ENCODE data around the gene PHACTR1.
A peak's percentile ranks its signal among the peaks of the same experiment; 100 is the strongest.

The PHACTR1 gene

DNA sequence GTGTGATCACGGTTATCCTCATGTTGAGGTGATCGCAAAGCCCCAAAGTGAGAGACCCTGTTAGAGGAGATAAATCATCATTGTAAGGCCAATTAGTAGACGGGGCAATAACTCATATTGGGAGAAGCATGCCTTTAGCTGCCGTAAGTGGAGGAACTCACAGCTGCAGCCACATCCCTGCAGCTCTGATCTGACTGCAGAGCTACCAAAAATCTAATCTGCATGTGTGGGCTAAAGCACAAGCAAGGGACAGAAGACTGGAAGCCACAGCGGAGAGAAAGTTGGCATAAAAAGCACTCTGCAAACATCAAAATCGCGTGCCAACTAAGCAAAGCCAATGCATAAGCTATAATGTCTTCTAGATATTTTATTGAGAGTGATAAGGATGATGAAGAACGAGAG is 532.0 kb downstream of the PHACTR1 start:
- DNase-seq: no peak

DNA sequence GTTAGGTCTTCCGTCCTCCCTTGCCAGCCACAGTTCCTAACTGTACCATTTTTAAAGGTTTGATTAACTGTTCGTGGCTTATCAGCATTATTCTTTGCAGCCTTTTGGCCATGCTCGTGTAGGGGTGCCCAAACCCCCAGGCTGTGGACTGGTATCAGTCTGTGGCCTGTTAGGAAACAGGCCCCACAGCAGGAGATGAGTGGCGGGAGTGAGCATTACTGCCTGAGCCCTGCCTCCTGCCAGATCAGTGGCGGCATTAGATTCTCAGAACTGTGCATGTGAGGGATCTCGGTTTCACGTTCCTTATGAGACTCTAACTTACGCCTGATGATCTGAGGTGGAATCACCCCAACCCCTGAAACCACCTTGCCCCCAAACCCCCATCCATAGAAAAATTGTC is 532.4 kb downstream of the PHACTR1 start:
- no peak for DNase-seq

DNA sequence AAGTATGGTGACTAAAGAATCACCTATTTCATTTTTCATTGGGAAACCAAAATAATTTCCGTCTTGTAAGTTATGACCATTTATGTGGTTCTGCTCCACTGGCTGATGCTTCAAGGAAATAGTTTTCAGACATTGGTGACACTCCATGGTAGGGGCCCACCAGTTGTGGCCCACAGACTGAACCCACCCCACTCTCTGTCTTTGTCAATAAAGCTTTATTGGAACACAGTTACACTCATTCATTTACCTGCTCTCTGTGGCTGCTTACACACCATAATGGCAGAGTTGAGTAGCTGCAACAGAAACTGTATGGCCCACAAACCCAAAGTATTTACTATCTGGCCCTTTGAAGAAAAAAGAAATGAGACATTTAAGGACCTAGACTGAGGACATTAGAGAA is 533.2 kb downstream of the PHACTR1 start:
- no peak for DNase-seq

DNA sequence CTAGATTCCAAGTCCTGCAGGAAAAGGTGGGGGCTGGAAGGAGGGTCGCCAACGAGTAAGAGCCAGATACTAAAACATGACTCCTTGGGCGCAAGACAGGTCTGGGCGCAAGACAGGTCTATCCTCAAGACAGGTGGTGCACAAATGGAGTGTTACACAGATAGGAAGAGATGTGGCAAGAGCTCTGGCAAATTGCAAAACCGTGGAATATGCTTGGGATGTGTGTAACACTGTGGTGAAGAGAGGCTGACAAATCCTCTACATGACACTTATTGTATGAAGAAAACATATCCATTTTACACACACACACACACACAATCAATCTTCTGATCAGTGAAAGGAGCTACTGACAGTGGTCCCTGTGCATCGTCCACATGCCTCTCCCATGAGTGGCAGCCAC is 534.1 kb downstream of the PHACTR1 start:
- no peak for DNase-seq

DNA sequence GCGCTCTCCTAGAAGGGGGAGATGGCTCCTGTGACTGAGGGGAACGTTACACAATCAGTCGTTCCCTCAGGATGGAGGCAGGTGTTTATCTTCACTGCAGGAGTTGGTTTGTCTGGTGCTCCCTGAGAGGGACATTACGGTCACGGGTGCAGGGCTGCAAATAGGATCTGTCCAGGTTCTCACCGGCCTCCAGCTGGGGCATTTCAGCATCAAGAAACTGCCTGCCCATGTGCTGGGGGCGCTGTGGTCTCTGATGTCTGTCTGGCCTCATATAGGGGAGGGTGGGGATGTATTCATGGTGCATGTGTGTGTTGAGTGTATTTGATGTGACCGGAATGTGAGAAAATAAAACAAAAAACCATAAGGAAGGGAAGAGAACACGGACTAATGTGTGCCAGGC is 534.7 kb downstream of the PHACTR1 start:
- no peak for DNase-seq

DNA sequence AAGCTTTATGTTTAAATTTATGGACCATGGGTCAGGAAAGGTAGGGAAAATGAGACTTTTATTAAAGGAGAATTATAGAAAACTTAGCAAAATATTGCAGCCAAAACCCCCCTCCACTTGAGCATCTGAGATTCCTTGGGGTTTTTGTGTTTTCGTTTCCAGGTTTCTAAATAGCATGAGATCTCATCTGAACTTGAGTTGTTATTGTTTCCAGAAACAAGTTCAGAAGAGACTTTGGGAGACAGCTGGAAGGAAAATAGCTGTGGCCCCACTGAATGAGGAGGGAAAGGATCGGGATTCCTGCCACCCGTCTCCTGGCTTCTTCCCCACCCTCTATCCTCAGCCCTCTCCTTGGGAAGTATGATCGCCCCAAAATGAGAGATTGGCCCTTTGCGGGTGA is 536.2 kb downstream of the PHACTR1 start:
- DNase-seq: no peak

DNA sequence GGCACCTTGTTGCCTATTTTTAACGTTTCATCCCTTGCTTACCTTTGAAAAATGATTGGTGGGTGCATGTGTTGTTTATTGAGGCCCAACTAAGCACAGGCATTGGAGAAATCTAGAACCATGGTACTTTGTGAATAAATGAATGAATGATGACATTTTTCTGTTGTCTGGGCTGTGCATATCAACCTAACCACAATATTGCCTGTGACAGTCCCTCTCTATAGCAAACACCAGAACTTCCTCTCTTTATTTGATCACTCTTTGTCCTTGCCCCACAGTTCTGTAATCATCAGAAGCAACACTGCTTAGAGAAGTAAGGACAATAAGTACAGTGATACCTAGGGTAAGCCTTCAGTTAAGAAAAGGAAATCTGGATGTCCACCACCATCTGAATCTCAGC is 536.7 kb downstream of the PHACTR1 start:
- DNase-seq: no peak

DNA sequence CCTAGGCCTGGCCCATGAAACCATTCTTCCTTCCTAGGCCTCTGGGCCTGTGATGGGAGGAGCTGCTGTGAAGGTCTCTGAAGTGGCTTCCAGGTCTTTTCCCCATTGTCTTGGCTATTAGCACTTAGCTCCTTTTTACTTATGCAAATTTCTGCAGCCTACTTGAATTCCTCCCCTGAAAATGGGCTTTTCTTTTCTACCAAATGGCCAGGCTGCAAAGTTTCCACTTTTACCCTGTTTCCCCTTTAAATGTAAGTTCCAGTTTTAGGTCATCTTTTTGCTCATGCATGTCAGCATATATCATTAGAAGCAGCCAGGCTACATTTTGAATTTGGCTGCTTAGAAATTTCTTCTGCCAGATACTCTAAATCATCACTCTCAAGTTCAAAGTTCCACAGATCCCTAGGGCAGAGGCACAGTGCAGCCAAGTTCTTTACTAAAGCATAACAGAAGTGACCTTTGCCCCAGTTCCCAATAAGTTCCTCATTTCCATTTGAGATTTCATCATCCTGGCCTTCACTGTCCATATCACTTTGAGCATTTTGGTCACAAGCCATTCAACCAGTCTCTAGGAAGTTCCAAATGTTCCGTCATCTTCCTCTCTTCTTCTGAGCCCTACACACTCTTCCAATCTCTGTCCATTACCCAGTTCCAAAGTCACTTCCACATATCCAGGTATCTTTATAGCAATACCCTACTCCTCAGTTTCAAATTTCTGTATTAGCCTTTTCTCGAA is 539.9 kb downstream of the PHACTR1 start:
- no peak for DNase-seq

DNA sequence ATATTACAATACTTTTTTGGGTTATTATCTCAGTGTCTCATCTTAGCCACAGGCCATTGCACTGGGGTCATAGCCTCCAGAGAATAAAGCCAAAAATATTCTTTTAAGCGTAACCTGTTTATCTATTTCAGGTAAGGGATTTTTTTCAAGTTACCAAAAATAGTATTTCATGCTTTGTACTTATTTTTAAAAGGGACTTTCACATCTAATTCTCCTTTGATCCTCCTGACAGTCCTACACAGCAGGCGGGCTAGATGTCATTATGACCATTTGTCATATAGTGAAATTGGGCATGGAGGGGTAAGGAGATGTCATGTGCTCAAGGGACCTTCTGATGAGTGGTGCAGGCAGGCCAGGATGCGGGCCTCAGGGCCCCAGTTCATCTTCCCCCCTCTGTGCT is 542.8 kb downstream of the PHACTR1 start:
- DNase-seq: no peak

DNA sequence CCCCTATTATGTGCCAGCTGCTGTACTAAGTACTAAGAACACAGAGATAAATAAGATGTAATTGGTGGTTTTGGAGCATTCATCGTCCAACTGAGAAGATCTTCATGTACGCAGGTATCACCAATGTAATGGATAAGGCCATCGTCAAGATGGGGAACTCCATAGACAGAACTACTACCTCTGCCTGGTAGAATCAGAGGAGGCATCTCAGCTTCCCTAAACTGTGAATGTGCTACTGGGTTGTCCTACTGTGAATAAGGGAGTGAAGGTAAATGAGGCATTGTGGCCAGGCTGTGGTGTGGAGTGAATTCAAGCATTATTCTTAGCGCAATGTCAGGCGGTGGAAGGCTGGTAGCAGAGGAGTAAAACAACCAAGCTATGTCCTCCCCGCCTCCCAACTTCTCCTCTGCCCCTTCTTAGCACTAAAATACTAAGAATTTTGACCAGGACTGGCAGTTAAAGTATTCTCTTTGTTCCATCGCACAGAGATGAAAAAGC is 543.6 kb downstream of the PHACTR1 start:
- no peak for DNase-seq

DNA sequence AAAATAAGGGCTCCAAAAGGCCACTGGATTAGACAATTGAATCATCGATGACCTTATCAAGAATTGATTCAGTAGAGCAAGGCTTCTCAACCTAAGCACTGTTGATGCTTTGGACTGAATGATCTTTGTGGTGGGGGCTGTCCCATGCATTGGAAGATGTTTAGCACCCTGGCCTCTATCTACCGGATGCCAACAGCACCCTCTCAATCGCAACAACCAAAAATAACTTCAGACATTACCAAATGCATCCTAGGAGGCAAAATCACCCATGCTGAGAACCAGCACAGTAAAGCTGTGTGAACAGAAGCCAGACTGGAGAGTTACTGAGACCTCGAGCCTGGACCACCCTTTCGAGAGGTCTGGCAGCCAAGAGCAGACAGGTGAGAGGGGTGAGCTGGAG is 544.3 kb downstream of the PHACTR1 start:
- DNase-seq: no peak

DNA sequence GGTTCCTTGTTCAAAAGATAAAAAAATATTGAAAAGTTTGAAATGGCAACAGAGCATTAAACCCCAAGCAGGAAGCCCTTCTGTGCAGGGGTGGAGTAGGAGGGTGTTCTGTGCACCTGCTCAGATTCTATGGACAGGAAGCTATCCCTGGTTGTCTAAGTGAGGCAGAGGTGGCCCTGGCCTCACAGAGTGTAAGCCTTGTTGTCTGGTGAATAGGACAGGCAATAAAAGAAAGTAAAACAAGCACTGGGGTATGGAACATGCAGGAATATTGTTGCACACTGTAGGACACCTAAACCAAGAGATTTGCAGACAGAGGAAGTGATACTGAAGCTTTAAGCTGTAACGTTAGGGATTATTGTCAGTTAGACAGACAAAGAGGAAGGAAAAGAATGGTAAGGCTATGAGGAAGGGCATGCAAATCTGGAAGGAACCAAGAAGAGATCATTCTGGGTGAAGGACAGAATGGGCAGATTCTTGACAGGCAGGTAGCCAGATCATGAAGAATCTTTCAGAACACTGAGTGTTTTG is 545.0 kb downstream of the PHACTR1 start:
- no peak for DNase-seq

DNA sequence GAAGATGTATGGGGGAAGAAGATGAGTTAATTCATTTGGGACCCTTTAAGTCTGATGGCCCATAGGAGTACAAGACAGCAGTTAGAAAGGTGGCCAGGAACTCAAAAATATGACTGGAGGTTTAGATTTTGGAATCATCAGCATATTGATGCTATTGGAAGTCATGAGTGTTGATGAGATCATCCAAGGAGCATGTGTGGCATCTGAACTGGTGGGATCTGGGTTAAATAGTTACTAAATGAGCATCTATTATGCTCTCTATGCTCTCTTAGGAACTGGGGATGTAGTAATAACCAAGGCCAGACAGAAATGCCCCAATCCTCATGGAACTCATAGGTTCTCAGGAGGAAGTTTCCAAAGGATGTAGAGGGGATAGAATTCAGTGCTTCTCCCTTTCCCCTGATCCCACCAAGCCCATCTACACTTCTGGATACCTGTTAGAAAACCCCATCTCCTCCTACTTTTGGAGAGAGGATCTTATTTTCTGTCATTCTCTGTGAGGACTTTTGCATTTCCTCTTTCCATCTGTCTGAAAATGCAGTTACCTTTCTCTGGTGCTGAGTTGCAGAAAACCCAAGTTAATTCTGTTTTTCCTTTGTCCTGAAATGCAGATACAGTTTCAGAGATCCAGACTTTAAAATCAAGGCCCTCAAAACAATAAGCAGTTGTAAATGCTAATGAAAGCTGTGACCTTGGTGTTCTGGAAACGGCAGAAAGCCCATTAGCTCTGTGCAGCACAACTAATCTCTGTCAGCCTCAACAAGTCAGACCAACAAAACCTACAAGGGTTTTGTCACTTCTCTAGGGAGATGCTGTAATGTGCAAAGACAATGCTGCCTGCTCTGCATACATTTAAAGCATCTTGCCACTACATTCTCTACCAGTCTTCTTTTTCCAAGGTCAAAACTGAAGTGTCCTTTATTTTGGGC is 546.0 kb downstream of the PHACTR1 start:
- no peak for DNase-seq

DNA sequence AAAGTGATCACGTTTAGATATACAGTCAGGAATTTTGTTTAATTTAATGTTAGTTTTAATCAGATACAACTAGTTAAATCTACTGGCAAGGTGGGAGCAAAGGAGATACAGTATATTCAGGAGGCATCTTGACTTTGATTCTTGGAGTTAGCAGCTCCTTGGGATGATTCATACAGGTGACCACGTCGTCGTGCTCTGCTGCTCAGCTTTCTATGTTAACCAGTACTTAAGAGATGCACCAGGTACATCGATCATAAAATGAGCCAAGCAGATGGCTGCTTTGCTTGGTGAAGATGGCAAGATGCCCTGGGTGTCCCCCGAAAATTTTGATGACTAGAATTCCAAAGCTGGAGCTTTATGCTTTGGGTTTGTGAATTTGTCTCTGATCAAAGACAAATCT is 547.1 kb downstream of the PHACTR1 start:
- no peak for DNase-seq

DNA sequence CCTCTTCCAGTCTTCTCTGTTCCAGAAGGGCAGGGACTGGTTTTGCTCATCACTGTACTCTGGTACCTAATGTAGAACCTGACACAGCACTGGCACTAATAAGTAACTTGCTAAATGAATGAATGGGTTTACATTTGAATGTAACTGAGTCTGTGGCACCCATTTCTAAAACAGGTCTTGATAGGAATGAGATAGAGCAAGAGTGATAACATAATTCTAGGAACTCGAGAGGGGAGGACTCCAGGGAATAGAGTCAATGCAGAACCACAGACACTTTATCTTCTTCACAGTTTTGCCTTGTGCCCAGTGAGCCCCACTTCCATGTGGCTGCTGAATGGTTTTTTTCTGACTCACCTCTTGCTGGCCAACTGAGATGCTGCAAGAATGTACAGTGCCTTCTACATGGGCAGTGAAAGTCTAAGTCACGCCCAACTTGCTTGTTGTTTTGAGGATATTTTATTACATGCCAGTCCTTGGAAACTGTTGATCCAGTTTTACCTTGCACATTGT is 550.6 kb downstream of the PHACTR1 start:
- DNase-seq: no peak

DNA sequence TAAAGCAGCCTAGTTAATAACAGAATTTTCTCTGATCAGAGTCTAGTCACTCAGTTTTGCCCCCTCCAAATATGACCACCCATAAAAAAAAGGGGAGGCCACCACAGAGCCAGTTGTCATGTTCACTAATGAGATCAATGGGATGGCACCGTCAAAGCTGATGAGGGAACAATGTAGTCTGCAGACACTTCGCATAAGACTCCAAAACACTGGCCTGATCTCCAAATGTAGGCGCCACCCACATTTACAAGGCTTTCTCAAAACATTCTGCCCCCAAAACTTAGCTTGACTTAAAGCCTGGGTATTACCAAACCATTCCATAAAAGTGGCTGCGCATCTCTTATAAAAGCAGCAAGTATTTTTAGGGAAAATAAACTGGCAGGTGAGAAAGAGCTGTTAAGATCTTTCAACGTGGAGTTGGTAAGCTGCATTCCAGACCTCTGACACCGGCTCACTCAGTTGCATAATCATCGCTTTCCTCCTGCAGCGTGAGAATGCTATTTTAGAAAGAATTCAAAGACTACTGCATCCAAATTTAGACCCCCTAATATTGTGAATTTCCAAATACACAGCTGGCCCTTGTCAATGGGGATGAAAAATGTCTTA is 552.4 kb downstream of the PHACTR1 start:
- DNase-seq: no peak

DNA sequence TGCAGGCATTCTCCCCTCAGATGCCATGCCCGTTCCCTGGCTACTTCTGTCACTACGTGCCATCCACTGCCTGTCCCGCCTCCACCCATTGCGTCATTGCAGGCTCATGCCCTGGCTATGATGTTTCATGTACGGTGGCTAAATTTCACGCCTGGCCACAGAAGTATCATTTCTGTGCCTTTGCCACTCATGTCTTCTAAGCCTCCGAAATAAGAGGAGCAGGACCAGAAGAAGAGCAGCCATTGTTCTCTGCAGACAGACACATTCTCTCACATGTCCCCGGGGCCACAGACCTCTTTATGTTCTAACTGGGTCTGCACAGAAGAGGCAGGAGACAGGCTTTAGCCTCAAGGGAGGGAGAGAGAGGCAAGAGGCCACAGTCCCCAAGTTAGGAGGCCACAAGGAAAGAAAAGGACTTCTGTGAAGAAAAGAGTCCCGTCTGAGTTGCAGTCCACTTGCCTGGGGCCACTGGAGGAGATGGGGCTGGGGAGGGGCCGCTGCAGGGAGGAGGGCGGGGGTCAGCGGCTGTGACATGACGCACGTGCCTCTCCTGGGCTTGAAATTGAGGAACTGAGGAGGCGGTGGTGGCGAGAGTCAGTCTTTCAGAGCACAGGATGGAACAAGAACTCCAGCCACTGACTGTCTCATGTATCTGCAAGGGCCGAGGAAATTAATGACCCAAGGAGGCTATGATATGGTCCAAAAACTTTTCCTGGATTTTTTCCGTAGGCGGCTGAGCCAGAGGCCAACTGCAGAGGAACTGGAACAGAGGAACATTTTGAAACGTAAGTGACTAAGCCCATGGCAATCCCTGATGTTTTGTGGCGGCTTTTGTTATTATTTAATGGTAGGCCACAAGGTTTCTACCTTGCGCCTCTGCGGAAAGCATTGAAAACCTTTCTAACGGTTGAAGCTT is 555.8 kb downstream of the PHACTR1 start:
- DNase-seq: no peak

DNA sequence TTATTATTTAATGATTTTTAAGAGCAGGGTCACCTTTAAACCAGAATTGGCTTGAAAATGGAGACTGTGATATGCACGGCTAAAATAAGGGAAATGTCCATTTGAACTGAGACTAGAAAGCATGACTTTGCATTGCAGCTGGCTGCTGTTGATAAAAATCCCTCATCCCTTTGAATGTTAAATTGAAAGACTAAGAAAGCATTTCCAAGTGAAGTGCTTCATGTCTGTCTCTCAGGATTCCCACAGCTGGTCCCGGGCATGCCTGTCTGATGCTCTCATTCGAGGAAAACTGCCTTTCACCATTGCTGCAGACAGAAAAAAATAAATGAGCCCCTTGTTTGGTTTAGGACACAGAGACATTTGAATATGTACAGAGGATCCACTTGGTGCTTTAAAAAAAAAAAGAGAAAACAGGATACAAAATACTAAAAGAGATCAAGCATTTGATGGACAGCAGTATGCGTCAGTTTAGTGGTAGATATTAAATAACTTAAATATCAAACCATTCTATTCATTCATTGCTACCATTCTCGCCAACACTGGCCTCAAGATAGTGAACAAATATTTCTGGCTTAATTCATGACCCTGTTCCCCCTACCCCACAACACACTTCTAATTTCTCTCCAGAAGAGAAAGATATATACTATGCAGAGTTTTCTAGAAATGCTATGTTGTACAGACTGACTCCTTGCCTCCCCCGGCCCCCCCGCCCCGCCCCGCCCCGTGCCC is 556.8 kb downstream of the PHACTR1 start:
- no peak for DNase-seq

DNA sequence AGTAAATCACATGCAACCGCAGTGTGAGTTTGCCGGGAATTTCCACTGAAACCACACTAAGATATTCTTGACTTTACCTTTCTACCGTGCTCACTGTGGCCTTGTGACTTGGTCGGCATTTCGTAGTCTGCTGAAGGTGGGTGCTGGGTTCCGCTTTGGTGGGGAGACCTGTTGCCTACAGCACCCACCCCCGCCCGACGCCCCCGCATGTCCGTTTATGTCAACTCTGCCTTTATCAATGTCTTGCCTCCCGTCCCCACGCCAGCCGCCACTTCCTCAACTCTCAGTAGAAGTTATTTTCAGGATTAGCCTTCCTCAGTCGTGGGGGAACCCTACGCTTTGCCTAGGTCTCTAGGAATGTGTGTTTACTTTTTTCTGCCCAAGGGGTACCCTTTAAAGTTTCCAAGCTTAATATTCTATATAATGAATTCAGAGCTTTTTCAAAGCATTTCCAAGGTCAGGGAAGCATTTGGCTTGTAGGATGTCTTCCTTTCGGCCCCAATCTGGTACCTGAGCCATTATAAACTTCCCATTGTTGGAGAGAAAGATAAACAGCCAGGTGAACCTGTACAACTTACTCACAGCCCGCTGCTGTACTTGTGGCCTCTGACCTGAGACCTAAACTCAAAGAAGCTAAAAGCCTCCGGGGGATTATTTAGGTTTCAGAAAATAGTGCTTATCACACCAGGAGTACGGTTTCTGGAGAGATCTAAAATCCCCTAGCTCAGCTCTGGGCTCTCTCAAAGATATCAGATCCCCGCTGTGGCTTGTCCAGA is 557.6 kb downstream of the PHACTR1 start:
- peak; percentile 54 for DNase-seq

DNA sequence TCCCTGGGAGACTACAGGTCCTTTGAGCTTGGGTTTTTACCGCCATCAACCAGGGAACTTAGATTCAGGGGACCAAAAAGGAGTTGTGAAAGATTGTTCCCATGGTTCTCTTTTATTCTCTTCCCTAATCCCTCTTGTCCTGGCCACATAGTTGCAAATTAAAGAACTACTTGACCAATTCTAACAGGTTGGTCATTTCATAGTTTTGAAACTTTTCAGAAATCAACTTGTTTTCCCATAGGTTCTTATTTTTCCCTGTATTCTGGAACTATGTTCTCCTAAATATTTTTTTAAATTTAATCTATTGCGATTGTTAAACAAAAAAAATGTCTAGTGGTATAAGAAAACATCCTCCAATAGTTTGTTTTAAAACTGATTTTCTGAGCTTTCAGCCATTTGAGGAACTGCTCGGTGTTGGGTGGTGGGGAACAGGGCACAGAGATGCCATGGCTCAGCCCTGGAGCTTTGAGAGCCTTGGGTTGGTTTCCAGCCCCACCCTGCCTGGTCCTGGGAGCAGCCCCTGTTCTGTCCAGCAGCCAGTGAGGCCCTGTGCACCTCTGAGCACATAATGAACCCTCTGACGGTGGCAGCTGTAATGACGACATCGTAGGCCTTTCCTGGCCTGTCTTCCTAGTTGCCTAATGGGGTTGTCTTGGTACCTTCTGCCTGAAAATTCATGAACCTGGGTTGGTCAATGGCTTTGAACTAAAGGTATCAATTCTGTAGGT is 558.3 kb downstream of the PHACTR1 start:
- DNase-seq: no peak

Measured in central memory CD4-positive, alpha-beta T cell (primary cell).